ENCODE results near the gene FGFR2. TPM values are rescaled to one million over a fixed set of nuclear protein-coding genes. Genes with fewer than 3 reads are reported as not detected.
"Not testable (repeated sequence)": the region's sequence is repeated elsewhere in the genome, so short reads cannot be mapped to it uniquely, and the experiment has no call there.

FGFR2 gene
- total RNA-seq, 2 experiments from 2014 or later, result 0.10 to 0.30 TPM

DNA sequence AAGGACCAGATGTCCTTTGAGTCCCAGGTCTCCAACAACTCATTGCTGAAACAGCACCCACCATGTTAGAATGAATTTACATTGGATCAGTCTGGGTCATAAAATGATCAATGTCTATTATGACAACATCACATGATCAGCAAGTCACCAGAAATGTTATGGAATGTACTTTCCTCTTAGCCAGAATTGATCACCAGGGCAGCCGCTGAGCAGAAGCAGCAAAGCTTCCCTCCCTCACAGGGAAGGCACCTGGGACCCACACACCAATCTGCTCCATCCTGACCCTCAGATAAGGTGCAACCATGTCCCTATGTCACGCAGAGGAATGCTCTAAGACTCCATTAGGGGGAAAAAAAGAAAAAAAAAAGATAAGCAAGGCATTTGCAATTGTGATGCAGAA is 30.0 kb downstream of the FGFR2 start:
- Mint-ChIP-seq H3K27ac (no peak overlapping the region), H3K9me3 (peaks cover 2% of the 10 kb centered on the region), H3K36me3 (ENCODE audit: low read depth) (no peaks in the 10 kb centered on the region), H3K4me3 (no peak overlapping the region), H3K4me1 (no peaks in the 10 kb centered on the region), H3K27me3 (no peaks in the 10 kb centered on the region)
- ChIA-PET CTCF (no interaction called here), POLR2A (no interaction called here)
- DNase-seq, result no peak

DNA sequence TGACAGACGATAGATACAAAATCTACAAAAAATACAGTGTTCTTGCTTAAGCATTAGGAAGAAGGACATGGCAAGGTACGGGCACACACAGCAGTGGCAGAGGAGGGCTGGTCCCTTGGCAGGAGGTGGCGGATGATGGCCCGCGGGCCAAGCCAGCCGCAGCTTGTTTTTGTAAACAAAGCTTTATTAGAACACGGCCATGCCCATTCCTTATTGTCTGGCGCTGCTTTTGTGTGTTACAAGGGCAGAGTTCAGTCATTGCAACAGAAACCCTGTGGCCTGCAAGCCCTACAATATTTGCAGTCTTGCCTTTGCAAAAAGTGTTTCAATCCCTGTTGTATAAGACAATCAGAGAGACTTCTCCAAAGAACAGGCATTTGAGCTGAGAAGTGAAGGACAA is 30.7 kb downstream of the FGFR2 start:
- CTCF ChIA-PET, result no interaction called here
- DNase-seq, result no peak
- Mint-ChIP-seq H3K4me1 (no peaks in the 10 kb centered on the region), H3K27me3 (no peaks in the 10 kb centered on the region), H3K4me3 (no peak overlapping the region), H3K27ac (no peak overlapping the region), H3K36me3 (ENCODE audit: low read depth) (no peaks in the 10 kb centered on the region), H3K9me3 (peaks cover 2% of the 10 kb centered on the region)
- POLR2A ChIA-PET, result no interaction called here

DNA sequence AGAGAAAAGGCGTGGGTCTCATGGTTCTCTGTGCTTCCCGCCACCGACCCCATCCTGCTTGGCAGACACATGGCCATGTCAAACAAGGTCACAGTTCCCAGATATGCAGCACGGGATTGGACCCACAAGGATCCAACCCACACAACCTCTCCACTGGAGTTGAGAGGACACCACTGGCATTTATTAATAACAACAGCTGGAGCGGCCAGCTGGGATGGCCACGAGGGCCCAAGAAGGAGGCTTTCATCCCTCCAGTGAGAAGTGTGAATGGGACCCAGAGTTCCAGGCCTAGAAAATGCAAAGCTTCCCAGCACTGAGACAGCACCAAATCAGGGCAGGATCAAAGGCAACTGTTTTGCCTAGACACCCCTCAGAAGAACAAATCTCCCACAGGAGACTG is 31.5 kb downstream of the FGFR2 start:
- Mint-ChIP-seq H3K4me1 (no peaks in the 10 kb centered on the region), H3K9me3 (peaks cover 2% of the 10 kb centered on the region), H3K36me3 (ENCODE audit: low read depth) (no peaks in the 10 kb centered on the region), H3K27ac (no peak overlapping the region), H3K27me3 (no peaks in the 10 kb centered on the region), H3K4me3 (no peak overlapping the region)
- ChIA-PET POLR2A (no interaction called here), CTCF (no interaction called here)
- DNase-seq, result no peak

DNA sequence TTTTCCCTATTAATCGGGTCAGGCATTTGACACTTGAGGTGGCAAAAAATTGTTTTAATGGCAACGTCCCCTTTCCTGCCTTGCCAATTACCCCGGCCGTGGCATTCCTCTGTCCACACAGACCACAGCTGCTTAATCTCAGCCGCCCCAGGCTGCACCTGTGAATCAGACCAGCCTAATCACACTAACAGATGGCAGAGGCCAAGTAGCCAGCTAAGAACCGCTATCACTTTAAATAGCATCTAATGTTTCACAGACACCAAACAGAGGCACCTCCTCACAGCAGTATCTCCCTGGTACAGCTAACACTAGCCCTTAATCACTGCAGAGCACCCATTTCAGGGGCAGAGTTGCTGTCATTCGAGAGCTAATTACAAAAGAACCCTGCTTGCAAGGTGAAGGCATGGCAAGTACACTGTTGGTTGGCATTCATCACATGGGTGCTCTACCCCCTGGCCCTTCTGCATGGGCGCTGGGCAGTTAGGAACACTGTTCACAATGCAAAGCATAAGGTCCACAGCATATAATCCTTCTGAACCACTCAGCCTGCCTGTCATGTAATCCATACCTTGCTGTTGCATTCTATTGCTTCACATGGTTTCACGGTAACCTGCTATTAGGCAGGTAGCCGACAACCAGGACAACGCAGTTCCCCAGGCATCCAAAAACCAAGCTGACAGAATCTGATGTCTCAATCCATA is 38.8 kb downstream of the FGFR2 start:
- CTCF ChIA-PET, result no interaction called here
- Mint-ChIP-seq H3K9me3 (peaks cover 2% of the 10 kb centered on the region), H3K36me3 (ENCODE audit: low read depth) (no peaks in the 10 kb centered on the region), H3K27me3 (no peaks in the 10 kb centered on the region), H3K4me3 (no peak overlapping the region), H3K4me1 (no peaks in the 10 kb centered on the region), H3K27ac (no peak overlapping the region)
- POLR2A ChIA-PET, result no interaction called here
- no peak for DNase-seq

DNA sequence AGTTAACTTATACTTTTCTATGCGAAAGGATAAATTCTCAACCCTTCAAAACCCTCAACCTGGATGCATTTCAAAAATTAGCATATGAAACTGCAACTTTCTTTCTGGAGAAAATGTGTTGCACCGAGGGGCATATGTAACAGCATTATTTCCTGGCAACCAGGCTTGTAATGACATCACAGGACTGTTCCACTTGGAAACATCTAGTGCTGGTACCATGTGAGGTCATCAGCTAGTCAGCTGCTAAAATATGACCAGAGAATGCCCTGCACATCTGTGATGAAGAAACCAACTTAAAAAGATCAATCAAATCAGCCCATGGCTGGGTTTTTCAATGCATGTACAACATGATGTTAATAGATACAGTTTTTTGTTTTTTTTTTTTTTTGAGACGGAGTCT is 40.0 kb downstream of the FGFR2 start:
- H3K27ac Mint-ChIP-seq, result no peak overlapping the region
- no peaks in the 10 kb centered on the region for H3K9me3 Mint-ChIP-seq
- no peaks in the 10 kb centered on the region for H3K36me3 Mint-ChIP-seq (ENCODE audit: low read depth)
- H3K4me3 Mint-ChIP-seq, result no peak overlapping the region
- H3K27me3 Mint-ChIP-seq, result no peaks in the 10 kb centered on the region
- CTCF ChIA-PET, result interaction anchor here (0.6 kb wide), 1 partner anchor 924 kb away, joined by 3 read pairs; no protein-coding TSS in a partner anchor
- H3K4me1 Mint-ChIP-seq, result no peaks in the 10 kb centered on the region
- DNase-seq, result no peak
- POLR2A ChIA-PET, result no interaction called here

DNA sequence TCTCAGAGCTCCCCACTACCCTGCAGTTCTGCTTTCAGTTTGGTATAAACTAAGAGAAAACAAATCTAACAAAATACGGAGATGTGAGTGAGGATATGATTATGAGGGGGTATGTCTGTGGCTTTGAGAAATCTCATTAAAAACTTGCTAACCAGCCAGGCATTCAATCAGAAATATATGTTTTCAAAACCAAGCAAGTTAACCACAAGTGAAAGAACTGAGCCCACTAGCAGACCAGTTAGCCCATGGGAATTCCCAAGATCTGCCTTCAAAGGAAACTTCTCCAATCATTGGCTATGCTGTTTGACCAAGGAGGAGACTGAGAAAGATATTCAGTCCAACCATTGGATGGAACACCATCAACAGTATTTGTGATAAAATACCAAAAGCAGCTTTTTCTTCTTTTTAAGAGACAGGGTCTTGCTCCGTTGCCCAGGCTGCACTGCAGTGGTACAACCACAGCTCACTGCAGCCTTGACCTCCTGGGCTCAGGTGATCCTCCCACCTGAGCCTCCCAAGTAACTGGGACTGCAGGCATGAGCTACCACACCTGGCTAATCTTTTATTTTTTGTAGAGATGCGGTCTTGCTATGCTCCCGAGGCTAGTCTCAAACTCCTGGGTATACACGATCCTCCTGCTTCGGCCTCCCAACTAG is 41.2 kb downstream of the FGFR2 start:
- CTCF ChIA-PET, result interaction anchor here (0.7 kb wide), 1 partner anchor 139 kb away, joined by 5 read pairs; no protein-coding TSS in a partner anchor
- Mint-ChIP-seq H3K9me3 (no peaks in the 10 kb centered on the region), H3K4me3 (no peak overlapping the region), H3K4me1 (no peaks in the 10 kb centered on the region), H3K36me3 (ENCODE audit: low read depth) (no peaks in the 10 kb centered on the region), H3K27ac (no peak overlapping the region), H3K27me3 (no peaks in the 10 kb centered on the region)
- DNase-seq, result no peak
- POLR2A ChIA-PET, result no interaction called here

DNA sequence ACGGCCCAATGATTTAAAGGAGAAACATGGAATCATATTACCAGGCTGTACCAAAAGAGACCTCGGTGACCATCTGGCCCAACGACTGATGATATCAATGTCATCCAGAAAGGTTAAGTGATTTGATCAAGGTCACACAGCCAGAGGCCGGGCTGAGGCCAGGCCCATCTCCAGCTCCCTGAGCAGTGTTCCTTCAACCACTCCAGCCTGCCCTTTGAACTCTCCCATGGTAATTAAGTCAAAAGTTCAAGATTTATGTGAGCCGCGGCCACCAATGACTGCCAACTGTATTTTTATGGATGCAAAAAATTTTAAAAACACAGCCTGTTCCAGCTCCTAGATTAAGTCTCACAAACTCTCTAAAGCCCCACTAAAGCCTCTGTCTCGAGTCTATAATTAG is 41.8 kb downstream of the FGFR2 start:
- CTCF ChIA-PET, result interaction anchor here (0.7 kb wide), 1 partner anchor 138 kb away, joined by 5 read pairs; no protein-coding TSS in a partner anchor
- DNase-seq, result no peak
- H3K4me3 Mint-ChIP-seq, result no peak overlapping the region
- H3K36me3 Mint-ChIP-seq (ENCODE audit: low read depth), result no peaks in the 10 kb centered on the region
- H3K27ac Mint-ChIP-seq, result no peak overlapping the region
- POLR2A ChIA-PET, result no interaction called here
- H3K4me1 Mint-ChIP-seq, result no peaks in the 10 kb centered on the region
- H3K27me3 Mint-ChIP-seq, result no peaks in the 10 kb centered on the region
- H3K9me3 Mint-ChIP-seq, result no peaks in the 10 kb centered on the region

DNA sequence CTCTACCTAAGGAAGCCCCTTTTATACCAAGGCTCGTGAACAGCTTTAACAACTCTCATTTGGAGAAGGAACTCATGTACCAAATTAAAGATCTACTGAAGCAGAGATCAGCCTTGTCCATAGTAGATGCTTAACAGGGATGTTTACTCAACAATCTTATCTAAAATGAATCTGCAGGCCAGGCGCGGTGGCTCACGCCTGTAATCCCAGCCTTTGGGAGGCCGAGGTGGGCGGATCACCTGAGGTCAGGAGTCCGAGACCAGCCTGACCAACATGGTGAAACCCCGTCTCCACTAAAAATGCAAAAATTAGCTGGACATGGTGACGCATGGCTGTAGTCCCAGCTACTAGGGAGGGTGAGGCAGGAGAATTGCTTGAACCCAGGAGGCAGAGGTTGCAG is 43.3 kb downstream of the FGFR2 start:
- H3K4me3 Mint-ChIP-seq; DNase-seq; H3K27me3 Mint-ChIP-seq; H3K36me3 Mint-ChIP-seq (ENCODE audit: low read depth); H3K4me1 Mint-ChIP-seq; POLR2A ChIA-PET; H3K27ac Mint-ChIP-seq; H3K9me3 Mint-ChIP-seq; CTCF ChIA-PET: not testable (repeated sequence)

DNA sequence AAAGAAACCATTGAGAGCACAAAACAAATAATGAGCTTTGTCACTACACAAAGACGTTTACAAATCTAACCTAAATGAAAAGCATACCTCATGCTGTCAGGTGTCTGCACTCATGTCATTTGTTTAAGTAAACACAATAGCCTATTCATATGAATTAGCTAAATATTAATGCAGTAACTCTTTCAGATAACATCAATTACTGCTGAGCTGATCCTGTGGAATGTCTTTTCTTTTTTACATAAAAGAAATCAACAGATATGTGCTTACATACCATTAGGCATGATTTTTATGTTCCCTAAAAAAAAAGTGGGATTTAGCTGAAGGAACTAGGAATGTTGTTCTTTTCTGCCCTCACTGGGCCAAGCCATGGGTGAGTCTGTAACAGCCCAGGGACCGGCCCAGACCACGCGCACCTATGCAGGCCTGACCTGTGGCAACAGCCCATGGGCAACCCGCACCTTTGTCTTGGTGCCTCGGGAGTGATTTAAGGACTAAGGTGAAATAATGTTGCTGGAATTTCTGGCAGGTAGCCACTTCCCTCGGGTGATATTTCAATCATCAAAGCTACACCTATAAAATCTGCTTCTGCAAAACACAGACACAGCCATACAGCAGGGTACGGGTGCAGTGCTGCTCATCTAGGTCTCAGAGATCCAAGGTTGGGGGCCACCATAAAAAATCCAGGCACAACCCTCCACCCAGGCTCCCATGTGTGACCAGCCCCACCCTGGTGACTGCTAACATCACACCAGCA is 44.6 kb downstream of the FGFR2 start:
- CTCF ChIA-PET, result no interaction called here
- DNase-seq, result no peak
- POLR2A ChIA-PET, result no interaction called here
- Mint-ChIP-seq H3K4me3 (no peak overlapping the region), H3K36me3 (ENCODE audit: low read depth) (no peaks in the 10 kb centered on the region), H3K9me3 (peaks cover 6% of the 10 kb centered on the region), H3K27me3 (no peaks in the 10 kb centered on the region), H3K4me1 (no peaks in the 10 kb centered on the region), H3K27ac (no peak overlapping the region)

DNA sequence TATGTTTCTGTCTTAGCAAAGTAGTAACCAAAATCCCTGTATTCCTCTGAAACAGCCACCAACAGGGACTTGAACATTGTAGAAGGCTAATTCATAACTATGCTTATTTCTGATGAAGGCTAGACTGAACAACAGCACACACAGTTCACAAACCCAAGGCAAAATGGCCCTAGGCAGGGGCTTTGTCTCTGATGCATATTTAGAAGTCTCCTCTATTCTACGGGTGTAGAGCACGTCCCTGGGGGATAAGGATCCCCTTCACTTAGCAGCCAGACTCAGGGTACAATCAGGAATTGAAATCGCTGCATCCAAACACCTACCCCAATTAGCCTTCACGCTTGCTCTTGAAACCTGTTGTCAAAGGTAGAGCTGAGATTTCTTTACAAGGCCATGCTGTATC is 45.5 kb downstream of the FGFR2 start:
- no peak for DNase-seq
- H3K4me3 Mint-ChIP-seq, result no peak overlapping the region
- no peaks in the 10 kb centered on the region for H3K27me3 Mint-ChIP-seq
- no peaks in the 10 kb centered on the region for H3K4me1 Mint-ChIP-seq
- peaks cover 6% of the 10 kb centered on the region for H3K9me3 Mint-ChIP-seq
- H3K36me3 Mint-ChIP-seq (ENCODE audit: low read depth), result no peaks in the 10 kb centered on the region
- H3K27ac Mint-ChIP-seq, result no peak overlapping the region
- ChIA-PET CTCF (no interaction called here), POLR2A (no interaction called here)

DNA sequence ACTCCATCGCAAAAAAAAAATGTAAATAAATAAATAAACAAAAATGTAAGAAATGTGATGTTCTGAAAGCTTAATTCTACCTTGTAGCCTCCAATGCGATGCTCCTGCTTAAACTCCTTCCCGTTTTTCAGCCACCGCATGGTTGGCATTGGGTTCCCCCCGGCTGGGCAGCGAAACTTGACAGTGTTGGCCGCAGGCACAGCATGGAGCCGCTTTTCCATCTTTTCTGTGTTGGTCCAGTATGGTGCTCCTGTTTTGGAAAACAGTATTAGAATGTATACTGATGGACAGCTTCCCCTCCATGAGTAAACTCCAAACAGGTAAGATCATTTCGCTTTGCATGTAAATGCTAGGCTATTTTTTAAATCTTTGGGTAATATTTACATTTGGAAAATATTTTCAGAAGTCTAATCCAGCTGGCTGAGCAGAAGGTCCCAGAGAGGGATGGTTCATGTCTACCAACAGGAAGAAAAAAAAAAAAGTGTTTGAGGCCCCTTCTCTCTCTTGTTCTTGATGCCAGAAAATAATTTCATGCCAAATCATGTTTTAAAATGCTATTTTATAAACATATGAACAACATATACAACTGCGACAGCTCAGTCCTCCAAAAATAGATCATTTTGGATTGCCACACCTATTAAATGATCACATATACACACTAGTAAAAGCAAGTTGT is 46.9 kb downstream of the FGFR2 start:
- peaks cover 6% of the 10 kb centered on the region for H3K9me3 Mint-ChIP-seq
- no peak overlapping the region for H3K4me3 Mint-ChIP-seq
- H3K36me3 Mint-ChIP-seq (ENCODE audit: low read depth), result no peaks in the 10 kb centered on the region
- H3K4me1 Mint-ChIP-seq, result no peaks in the 10 kb centered on the region
- POLR2A ChIA-PET, result no interaction called here
- no peak for DNase-seq
- no peak overlapping the region for H3K27ac Mint-ChIP-seq
- H3K27me3 Mint-ChIP-seq, result no peaks in the 10 kb centered on the region
- CTCF ChIA-PET, result no interaction called here

DNA sequence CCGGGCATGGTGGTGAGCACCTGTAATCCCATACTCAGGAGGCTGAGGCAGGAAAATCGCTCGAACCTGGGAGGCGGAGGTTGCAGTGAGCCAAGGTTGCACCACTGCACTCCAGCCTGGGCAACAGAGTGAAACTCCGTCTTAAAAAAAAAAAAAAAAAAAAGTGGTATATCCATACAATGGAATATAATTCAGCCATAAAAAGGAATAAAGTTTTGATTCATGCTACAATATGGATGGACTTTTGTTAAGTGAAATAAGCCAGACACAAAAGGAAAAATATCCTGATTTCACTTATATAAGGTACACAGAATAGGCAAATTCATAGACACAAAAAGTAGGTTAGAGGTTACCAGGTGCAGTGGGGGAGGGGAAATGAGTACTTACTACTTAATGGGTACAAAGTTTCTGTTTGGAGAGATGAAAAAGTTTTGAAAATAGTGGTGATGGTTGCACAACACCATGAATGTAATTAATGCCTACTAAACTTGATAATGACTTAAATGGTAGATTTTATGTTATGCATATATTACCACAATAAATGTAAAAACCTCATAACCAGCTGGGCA is 53.9 kb downstream of the FGFR2 start:
- ChIA-PET CTCF (no interaction called here), POLR2A (no interaction called here)
- Mint-ChIP-seq H3K27ac (no peak overlapping the region), H3K4me1 (no peaks in the 10 kb centered on the region), H3K36me3 (ENCODE audit: low read depth) (no peaks in the 10 kb centered on the region), H3K4me3 (no peak overlapping the region), H3K9me3 (no peaks in the 10 kb centered on the region), H3K27me3 (peaks cover 3% of the 10 kb centered on the region)
- no peak for DNase-seq

DNA sequence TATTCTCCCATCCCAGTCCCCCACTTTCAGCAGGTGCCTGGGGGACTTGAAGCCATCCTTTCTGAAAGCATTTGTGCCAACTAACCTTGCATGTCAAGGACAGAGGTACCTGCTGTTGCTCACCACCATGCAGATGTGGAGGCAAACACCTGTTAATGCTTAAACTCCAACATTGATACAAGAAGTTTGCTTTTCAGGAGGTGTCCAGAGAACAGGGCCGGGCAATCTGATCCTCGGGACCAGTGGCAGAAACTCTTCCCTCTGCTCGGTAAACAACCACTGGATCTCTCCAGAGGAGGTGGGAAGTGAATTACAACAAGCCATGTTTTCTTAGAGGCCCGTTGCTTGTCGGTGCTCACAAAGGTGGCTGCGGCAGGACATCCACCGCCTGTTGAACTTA is 54.7 kb downstream of the FGFR2 start:
- POLR2A ChIA-PET, result no interaction called here
- Mint-ChIP-seq H3K9me3 (no peaks in the 10 kb centered on the region), H3K27me3 (peaks cover 3% of the 10 kb centered on the region), H3K36me3 (ENCODE audit: low read depth) (no peaks in the 10 kb centered on the region), H3K27ac (no peak overlapping the region), H3K4me3 (no peak overlapping the region), H3K4me1 (no peaks in the 10 kb centered on the region)
- no peak for DNase-seq
- CTCF ChIA-PET, result no interaction called here

All from activated CD4-positive, alpha-beta memory T cell treated with anti-CD3 and anti-CD28 coated beads, Interleukin-2, amount 10 ng/mL, durations not matched to agents 7 days and 5 days (primary cell).